SK-N-SH (cell line): ENCODE results near the gene CDH24. TPM values are rescaled to one million over a fixed set of nuclear protein-coding genes. Genes with fewer than 3 reads are reported as not detected.
A peak's percentile ranks its signal among the peaks of the same experiment; 100 is the strongest.

Experiments
- CTCF ChIA-PET: fragments of 300-600, 350-600 bp; formaldehyde crosslinking; extraction: SDS; loops from one replicate; lab custom pipeline; 2021; lab: Yijun Ruan, JAX
- POLR2A ChIA-PET: fragments of 350-600 bp; sonication (Branson Sonifier 250); formaldehyde crosslinking; extraction: SDS; loops from one replicate; lab custom pipeline; 2020; ENCODE audit warnings: antibody characterized with exemption, inconsistent platforms; lab: Yijun Ruan, JAX
- DNase-seq: peaks from one replicate; pipeline ENCODE4 v3.0.0; 2012
- H2AFZ ChIP-seq: fragments of 200-600 bp; sonication (generic); 2 replicates; pipeline ENCODE4 v1.8.1; 2016; ENCODE audit warnings: antibody characterized with exemption, mild to moderate bottlenecking, low read depth
- H3F3A ChIP-seq: fragments of 200-600 bp; sonication (generic); replicated peaks from 2 replicates; pipeline ENCODE3; 2016; ENCODE audit warnings: antibody characterized with exemption, mild to moderate bottlenecking; ENCODE audit not compliant: insufficient read depth
- H3K27ac ChIP-seq, 2 experiments: fragments of 200-500 bp in 1 of 2; fragments of 200-600 bp in 1 of 2; sonication (Bioruptor generic) in 1 of 2; sonication (generic), shearing (Covaris generic) in 1 of 2; 2 replicates each; pipeline versions ENCODE4 v1.5.1 to v1.6.1; 2014 to 2016; ENCODE audit warnings: low read depth in 2 of 2, inconsistent platforms in 1 of 2, low read length in 1 of 2, mild to moderate bottlenecking in 1 of 2, mixed read lengths in 1 of 2
- H3K27me3 ChIP-seq: fragments of 200-600 bp; sonication (generic), shearing (Covaris generic); 2 replicates; pipeline ENCODE4 v1.6.1; 2016; ENCODE audit warnings: mixed run types; ENCODE audit not compliant: insufficient read depth
- H3K36me3 ChIP-seq, 2 experiments: fragments of 200-500 bp in 1 of 2; fragments of 200-600 bp in 1 of 2; sonication (Bioruptor generic) in 1 of 2; sonication (generic) in 1 of 2; replicated peaks in 1 of 2; 2 replicates each; pipeline versions ENCODE3 to v1.5.1; 2014 to 2016; ENCODE audit warnings: low read length in 1 of 2, mild to moderate bottlenecking in 1 of 2; ENCODE audit not compliant: insufficient read depth in 2 of 2, control insufficient read depth in 1 of 2
- H3K4me1 ChIP-seq, 2 experiments: fragments of 200-500 bp in 1 of 2; fragments of 200-600 bp in 1 of 2; sonication (Bioruptor generic) in 1 of 2; sonication (generic), shearing (Covaris generic) in 1 of 2; 2 replicates each; pipeline versions ENCODE4 v1.5.1 to v1.6.1; 2014 to 2016; ENCODE audit warnings: low read depth in 1 of 2, low read length in 1 of 2, mixed run types in 1 of 2; ENCODE audit not compliant: insufficient read depth in 2 of 2, control insufficient read depth in 1 of 2
- H3K4me2 ChIP-seq: fragments of 200-600 bp; sonication (generic), shearing (Covaris generic); 2 replicates; pipeline ENCODE4 v1.6.1; 2017; ENCODE audit warnings: mixed run types
- H3K4me3 ChIP-seq, 2 experiments: fragments of 200-500 bp in 1 of 2; fragments of 200-600 bp in 1 of 2; sonication (Bioruptor generic) in 1 of 2; sonication (generic), shearing (Covaris generic) in 1 of 2; 2 replicates each; pipeline versions ENCODE4 v1.5.1 to v1.8.1; 2014 to 2016; ENCODE audit warnings: low read depth in 2 of 2, inconsistent platforms in 1 of 2, low read length in 1 of 2, mild to moderate bottlenecking in 1 of 2, mixed read lengths in 1 of 2, moderate library complexity in 1 of 2
- H3K79me2 ChIP-seq: fragments of 200-600 bp; sonication (generic); 2 replicates; pipeline ENCODE4 v1.8.1; 2017; ENCODE audit warnings: mild to moderate bottlenecking; ENCODE audit not compliant: insufficient read depth
- H3K9ac ChIP-seq: fragments of 200-600 bp; sonication (generic); 2 replicates; pipeline ENCODE4 v1.6.1; 2017; ENCODE audit warnings: mixed run types
- H3K9me2 ChIP-seq: fragments of 200-600 bp; sonication (generic); 2 replicates; pipeline ENCODE4 v1.6.1; 2017; ENCODE audit warnings: mixed run types
- H3K9me3 ChIP-seq: fragments of 200-600 bp; sonication (generic); 2 replicates; pipeline ENCODE4 v1.6.1; 2017; ENCODE audit warnings: mixed run types, mild to moderate bottlenecking, moderate library complexity
- H4K20me1 ChIP-seq: fragments of 200-600 bp; sonication (generic); 2 replicates; pipeline ENCODE4 v1.6.1; 2017; ENCODE audit warnings: mild to moderate bottlenecking, mixed run types; ENCODE audit not compliant: insufficient read depth
- ELF1 ChIP-seq: IDR thresholded peaks from 2 replicates; pipeline ENCODE4 v1.4.0; 2012
- GATA2 ChIP-seq: sonication (generic); formaldehyde crosslinking; IDR thresholded peaks from 2 replicates; pipeline ENCODE4 v1.5.0; 2020; ENCODE audit warnings: mild to moderate bottlenecking, missing genetic modification reagents
- POLR2AphosphoS5 ChIP-seq: IDR thresholded peaks from 2 replicates; pipeline ENCODE4 v1.6.1; 2012; ENCODE audit warnings: low read depth, low read length
- RFX5 ChIP-seq: IDR thresholded peaks from 2 replicates; pipeline ENCODE4 v1.6.1; 2012; ENCODE audit warnings: mild to moderate bottlenecking, improper control_type of control experiment, low read length
- RXRA ChIP-seq: IDR thresholded peaks from 2 replicates; pipeline ENCODE4 v1.4.0; 2012; ENCODE audit warnings: low read depth, mild to moderate bottlenecking, borderline replicate concordance
- TAF1 ChIP-seq: IDR thresholded peaks from 2 replicates; pipeline ENCODE4 v1.6.1; 2012; ENCODE audit warnings: low read depth, mild to moderate bottlenecking, low read length, moderate library complexity, borderline replicate concordance
- TCF12 ChIP-seq: IDR thresholded peaks from 2 replicates; pipeline ENCODE4 v1.4.0; 2012
- TEAD4 ChIP-seq: IDR thresholded peaks from 2 replicates; pipeline ENCODE4 v1.4.0; 2012; ENCODE audit warnings: mild to moderate bottlenecking, borderline replicate concordance; ENCODE audit not compliant: insufficient read depth
- WGBS: methylation state at CpG from one replicate; pipeline ENCODE4 v1.1.6; 2017; ENCODE audit warnings: low lambda C conversion rate; 5-methylcytosine and 5-hydroxymethylcytosine counted together
- polyA plus RNA-seq, 3 experiments: library from polyadenylated mRNA; depleted of rRNA; stranded (reverse); fragments of >200 nt; gene quantifications; 2 replicates each; pipeline ENCODE4 v1.2.3, GENCODE V29; 2012
- TF ChIP-seq, protein P1 (sequence below): IDR thresholded peaks from 2 replicates; pipeline ENCODE4 v1.6.1; 2012; ENCODE audit warnings: mild to moderate bottlenecking, low read depth, low read length, moderate library complexity
- TF ChIP-seq, protein P2 (sequence below): fragments of 150-350 bp; IDR thresholded peaks from 2 replicates; pipeline ENCODE4 v1.6.1; 2017; ENCODE audit warnings: antibody characterized with exemption, low read length, low read depth, borderline replicate concordance
- TF ChIP-seq, protein P3 (sequence below): IDR thresholded peaks from 2 replicates; pipeline ENCODE4 v1.4.0; 2012; ENCODE audit warnings: low read depth, borderline replicate concordance
- TF ChIP-seq, protein P4 (sequence below): fragments of 150-350 bp; IDR thresholded peaks from 2 replicates; pipeline ENCODE4 v1.6.1; 2016; ENCODE audit warnings: mild to moderate bottlenecking, low read depth, low read length

The CDH24 gene
- polyA plus RNA-seq, 1 of the 3 experiments (the other 2 are of a cell fraction), result 30.8 TPM

DNA sequence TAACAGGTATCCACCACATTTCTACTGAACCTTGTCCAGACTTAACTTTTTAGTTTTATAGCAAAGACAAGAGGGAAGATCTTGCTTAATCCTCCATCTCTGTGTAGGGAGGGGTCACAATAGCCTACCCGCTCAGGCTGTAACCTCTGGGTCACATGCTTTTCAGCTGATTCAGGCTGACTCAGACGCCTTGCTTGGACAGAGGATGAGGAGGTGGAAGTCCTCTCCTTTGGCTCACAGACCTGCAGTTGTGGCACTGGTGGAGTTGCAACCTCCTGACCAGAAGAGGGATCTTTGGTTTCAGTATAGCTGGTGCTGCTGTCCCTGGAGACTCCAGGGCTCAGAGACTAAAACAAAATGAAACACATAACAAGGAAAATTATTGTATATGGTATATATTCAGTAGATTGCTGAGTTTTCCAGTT lies 21.4 kb upstream of the CDH24 start (continued):
- TF ChIP-seq RFX5 (no peak), RXRA (peak; percentile 84), GATA2 (no peak), TEAD4 (no peak), TCF12 (peak; percentile 46; the same call in 1 of the 2 replicates), ELF1 (no peak), TAF1 (no peak)
- TF ChIP-seq, protein P1, sequence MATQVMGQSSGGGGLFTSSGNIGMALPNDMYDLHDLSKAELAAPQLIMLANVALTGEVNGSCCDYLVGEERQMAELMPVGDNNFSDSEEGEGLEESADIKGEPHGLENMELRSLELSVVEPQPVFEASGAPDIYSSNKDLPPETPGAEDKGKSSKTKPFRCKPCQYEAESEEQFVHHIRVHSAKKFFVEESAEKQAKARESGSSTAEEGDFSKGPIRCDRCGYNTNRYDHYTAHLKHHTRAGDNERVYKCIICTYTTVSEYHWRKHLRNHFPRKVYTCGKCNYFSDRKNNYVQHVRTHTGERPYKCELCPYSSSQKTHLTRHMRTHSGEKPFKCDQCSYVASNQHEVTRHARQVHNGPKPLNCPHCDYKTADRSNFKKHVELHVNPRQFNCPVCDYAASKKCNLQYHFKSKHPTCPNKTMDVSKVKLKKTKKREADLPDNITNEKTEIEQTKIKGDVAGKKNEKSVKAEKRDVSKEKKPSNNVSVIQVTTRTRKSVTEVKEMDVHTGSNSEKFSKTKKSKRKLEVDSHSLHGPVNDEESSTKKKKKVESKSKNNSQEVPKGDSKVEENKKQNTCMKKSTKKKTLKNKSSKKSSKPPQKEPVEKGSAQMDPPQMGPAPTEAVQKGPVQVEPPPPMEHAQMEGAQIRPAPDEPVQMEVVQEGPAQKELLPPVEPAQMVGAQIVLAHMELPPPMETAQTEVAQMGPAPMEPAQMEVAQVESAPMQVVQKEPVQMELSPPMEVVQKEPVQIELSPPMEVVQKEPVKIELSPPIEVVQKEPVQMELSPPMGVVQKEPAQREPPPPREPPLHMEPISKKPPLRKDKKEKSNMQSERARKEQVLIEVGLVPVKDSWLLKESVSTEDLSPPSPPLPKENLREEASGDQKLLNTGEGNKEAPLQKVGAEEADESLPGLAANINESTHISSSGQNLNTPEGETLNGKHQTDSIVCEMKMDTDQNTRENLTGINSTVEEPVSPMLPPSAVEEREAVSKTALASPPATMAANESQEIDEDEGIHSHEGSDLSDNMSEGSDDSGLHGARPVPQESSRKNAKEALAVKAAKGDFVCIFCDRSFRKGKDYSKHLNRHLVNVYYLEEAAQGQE, result no peak
- TF ChIP-seq, protein P2, sequence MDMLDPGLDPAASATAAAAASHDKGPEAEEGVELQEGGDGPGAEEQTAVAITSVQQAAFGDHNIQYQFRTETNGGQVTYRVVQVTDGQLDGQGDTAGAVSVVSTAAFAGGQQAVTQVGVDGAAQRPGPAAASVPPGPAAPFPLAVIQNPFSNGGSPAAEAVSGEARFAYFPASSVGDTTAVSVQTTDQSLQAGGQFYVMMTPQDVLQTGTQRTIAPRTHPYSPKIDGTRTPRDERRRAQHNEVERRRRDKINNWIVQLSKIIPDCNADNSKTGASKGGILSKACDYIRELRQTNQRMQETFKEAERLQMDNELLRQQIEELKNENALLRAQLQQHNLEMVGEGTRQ, result no peak
- TF ChIP-seq, protein P3, sequence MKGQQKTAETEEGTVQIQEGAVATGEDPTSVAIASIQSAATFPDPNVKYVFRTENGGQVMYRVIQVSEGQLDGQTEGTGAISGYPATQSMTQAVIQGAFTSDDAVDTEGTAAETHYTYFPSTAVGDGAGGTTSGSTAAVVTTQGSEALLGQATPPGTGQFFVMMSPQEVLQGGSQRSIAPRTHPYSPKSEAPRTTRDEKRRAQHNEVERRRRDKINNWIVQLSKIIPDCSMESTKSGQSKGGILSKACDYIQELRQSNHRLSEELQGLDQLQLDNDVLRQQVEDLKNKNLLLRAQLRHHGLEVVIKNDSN, result peak; percentile 70; the same call in 1 of the 2 replicates

DNA sequence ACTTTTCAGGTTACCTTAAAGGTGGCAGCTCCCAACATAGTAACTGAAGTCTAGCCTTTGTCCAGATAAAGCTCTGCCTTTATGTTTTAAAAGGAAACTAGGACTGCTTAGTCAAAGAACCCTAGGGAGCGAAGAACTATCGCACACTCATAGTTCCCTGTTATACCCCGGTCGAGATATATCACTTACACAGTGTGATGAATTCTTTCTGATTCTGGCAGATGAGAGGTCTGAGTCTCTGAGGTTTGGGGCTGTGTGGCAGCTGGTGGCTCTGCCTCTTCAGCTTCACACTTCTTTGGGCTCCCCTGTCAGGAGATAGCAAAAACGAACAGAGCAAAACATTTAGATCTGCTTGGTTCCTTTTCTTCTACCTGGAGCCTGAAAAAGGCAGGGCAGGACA lies 20.6 kb upstream of the CDH24 start:
- CTCF ChIA-PET, result interaction anchor here (0.8 to 5.8 kb wide), 17 partner anchors 10 to 515 kb away, joined by 3 to 73 read pairs (median 7); partner anchors contain the start of genes ACIN1, C14orf119, CDH24 and HAUS4
- 89% methylated on average over 5 of the region's 5 CpGs for WGBS
- Histone ChIP-seq H3K27ac (peak overlapping the region; percentile 44 to 75; a peak in 3 of 4 replicates), H3K9ac (no peak overlapping the region), H2AFZ (no peak overlapping the region), H3K9me2 (no peaks in the 10 kb centered on the region), H3K9me3 (no peaks in the 10 kb centered on the region), H3K79me2 (peaks cover 49% of the 10 kb centered on the region), H3K36me3 (peaks cover 78 to 79% of the 10 kb centered on the region in 2 experiments), H3F3A (peaks cover 51% of the 10 kb centered on the region), H3K4me1 (peaks cover 0 to 22% of the 10 kb centered on the region in 2 experiments; a peak in 2 of 4 replicates), H3K27me3 (no peaks in the 10 kb centered on the region), H3K4me3 (no peak overlapping the region), H4K20me1 (no peaks in the 10 kb centered on the region), H3K4me2 (no peak overlapping the region)
- TF ChIP-seq RFX5 (no peak), POLR2AphosphoS5 (no peak)
- TF ChIP-seq, protein P4, sequence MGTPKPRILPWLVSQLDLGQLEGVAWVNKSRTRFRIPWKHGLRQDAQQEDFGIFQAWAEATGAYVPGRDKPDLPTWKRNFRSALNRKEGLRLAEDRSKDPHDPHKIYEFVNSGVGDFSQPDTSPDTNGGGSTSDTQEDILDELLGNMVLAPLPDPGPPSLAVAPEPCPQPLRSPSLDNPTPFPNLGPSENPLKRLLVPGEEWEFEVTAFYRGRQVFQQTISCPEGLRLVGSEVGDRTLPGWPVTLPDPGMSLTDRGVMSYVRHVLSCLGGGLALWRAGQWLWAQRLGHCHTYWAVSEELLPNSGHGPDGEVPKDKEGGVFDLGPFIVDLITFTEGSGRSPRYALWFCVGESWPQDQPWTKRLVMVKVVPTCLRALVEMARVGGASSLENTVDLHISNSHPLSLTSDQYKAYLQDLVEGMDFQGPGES, result no peak
- DNase-seq, result no peak
- POLR2A ChIA-PET, result no interaction called here
